Measurements from ENCODE around the gene LTBP2.

Gene LTBP2

DNA sequence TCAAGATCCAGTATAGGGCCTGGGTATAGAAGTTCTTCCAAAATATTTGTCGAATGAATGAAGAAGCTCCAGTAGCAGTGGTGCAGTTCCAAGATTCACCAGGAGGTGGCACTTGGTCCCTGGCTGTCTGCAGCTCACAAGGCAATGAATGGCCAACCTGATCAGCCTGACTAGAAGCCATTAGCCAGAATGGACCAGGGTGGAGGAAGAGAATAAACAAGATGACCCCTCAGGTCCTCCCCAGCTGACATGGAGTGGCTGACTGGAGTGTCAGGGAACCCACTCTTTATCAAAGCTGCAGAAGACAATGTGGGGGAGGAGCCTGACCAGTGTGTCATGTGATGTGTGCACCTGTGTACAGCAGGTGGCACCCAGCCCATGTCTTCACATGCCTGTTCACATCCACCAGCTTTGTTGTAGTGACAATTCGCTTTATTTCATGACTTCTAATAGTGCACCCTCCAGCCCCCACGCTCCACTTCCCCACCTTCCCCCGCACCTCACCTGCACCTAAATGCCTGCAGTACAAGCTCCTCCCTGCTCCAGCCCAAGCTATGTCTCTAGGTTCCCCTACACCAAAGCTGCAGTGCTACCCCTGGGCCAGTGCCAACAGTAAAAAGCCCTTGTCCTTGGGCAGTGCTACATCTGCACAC is 3.0 kb downstream of the LTBP2 start:
- Histone ChIP-seq H3K9ac (ENCODE audit: low read depth, low read length) (no peak overlapping the region), H3K36me3 (ENCODE audit: control insufficient read depth, insufficient read depth, low read length) (no peaks in the 10 kb centered on the region), H3K4me3 (ENCODE audit: low read depth, low read length) (no peak overlapping the region), H3K4me1 (ENCODE audit: control insufficient read depth, insufficient read depth, low read length) (no peaks in the 10 kb centered on the region), H3K9me3 (ENCODE audit: control insufficient read depth, insufficient read depth, low read length) (no peaks in the 10 kb centered on the region), H3K27me3 (ENCODE audit: control insufficient read depth, insufficient read depth, low read length) (peaks cover 28% of the 10 kb centered on the region)

GRCh38 chr14:74606727-74607126 is 5.3 kb downstream of the LTBP2 start:
- Histone ChIP-seq H3K27me3 (ENCODE audit: control insufficient read depth, insufficient read depth, low read length) (peaks cover 27% of the 10 kb centered on the region), H3K4me1 (ENCODE audit: control insufficient read depth, insufficient read depth, low read length) (no peaks in the 10 kb centered on the region), H3K36me3 (ENCODE audit: control insufficient read depth, insufficient read depth, low read length) (no peaks in the 10 kb centered on the region), H3K4me3 (ENCODE audit: low read depth, low read length) (no peak overlapping the region), H3K9me3 (ENCODE audit: control insufficient read depth, insufficient read depth, low read length) (no peaks in the 10 kb centered on the region), H3K9ac (ENCODE audit: low read depth, low read length) (no peak overlapping the region)

DNA sequence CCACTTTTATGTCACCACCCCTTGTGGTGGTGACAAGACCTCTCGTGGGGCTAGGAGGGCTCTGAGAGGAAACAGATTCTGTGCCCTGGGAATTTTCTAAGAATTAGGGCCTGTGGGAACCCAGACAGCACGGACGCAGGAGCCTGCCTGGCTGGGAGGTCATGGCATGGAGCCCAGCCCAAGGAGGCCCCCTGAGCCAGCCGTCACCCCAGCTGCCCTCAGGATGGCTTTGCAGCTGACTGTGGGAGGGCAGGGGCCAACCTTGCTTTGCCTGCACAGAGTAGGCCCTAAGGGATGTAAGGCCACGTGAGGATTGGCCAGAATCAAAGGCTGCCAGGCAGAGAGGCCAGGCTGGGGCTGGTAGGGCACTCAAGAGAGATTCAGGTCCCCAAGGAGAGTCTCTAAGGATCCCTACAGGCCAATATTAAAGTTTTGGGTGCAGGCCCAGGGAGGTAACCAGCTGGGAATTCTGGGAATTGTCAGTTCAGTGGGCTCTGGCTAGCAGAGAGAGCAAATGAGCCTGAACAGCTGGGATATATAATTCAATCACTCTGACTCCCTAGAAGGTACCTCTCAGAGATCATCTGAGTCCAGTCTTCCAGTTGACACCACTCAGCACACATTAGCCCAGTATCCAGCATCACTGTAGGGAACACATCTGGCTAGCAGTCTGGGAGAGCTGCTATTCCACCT is 6.4 kb downstream of the LTBP2 start:
- no peaks in the 10 kb centered on the region for H3K4me1 ChIP-seq (ENCODE audit: control insufficient read depth, insufficient read depth, low read length)
- H3K9me3 ChIP-seq (ENCODE audit: control insufficient read depth, insufficient read depth, low read length): no peaks in the 10 kb centered on the region
- no peak overlapping the region for H3K4me3 ChIP-seq (ENCODE audit: low read depth, low read length)
- H3K36me3 ChIP-seq (ENCODE audit: control insufficient read depth, insufficient read depth, low read length): no peaks in the 10 kb centered on the region
- H3K9ac ChIP-seq (ENCODE audit: low read depth, low read length): no peak overlapping the region
- peaks cover 17% of the 10 kb centered on the region for H3K27me3 ChIP-seq (ENCODE audit: control insufficient read depth, insufficient read depth, low read length)

DNA sequence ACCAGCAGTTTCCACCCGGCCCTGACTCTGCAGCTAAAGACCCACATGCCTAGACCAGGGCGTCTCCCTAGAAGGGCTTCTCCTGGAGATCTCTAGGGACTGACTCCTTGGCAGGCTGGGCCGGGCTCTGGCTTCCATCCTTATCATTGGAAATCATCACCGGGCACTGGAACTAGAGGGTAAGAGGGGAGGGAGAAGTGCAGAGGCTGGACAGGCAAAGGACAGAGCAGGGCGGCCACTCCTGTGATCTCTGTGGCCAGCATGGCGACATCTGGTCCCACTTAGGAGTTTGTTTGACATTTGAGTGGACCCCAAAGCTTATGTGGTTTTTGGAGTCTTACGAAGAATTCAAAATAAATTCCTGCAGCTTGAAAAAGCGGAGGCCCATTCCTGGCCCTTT is 7.1 kb downstream of the LTBP2 start:
- Histone ChIP-seq H3K9ac (ENCODE audit: low read depth, low read length) (no peak overlapping the region), H3K27me3 (ENCODE audit: control insufficient read depth, insufficient read depth, low read length) (peaks cover 9% of the 10 kb centered on the region), H3K4me3 (ENCODE audit: low read depth, low read length) (no peak overlapping the region), H3K9me3 (ENCODE audit: control insufficient read depth, insufficient read depth, low read length) (no peaks in the 10 kb centered on the region), H3K36me3 (ENCODE audit: control insufficient read depth, insufficient read depth, low read length) (no peaks in the 10 kb centered on the region), H3K4me1 (ENCODE audit: control insufficient read depth, insufficient read depth, low read length) (no peaks in the 10 kb centered on the region)

DNA sequence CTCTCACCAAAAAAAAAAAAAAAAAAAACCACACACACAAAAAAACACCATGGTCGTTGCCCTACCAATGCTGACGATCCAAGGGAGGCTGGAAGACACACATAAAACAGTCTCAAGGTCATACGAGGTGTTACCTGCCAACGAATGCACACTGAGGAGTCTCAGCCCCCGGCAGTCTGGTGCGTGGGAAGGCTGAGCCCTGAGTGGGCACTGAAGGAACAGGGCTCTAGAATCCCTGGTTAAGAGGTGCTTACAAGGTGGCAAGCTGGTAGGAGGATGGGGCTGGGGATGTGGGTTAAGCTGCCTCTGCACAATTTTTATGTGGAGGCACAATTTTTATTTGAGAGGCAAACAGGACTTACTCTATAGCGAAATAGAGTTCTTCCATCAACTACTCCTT is 7.9 kb downstream of the LTBP2 start:
- no peaks in the 10 kb centered on the region for H3K36me3 ChIP-seq (ENCODE audit: control insufficient read depth, insufficient read depth, low read length)

GRCh38 chr14:74601982-74602381 is 10.1 kb downstream of the LTBP2 start:
- no peaks in the 10 kb centered on the region for H3K27me3 ChIP-seq (ENCODE audit: control insufficient read depth, insufficient read depth, low read length)

More for the DNA sequence above, 7.9 kb downstream of the LTBP2 start:
- Histone ChIP-seq H3K4me1 (ENCODE audit: control insufficient read depth, insufficient read depth, low read length) (no peaks in the 10 kb centered on the region), H3K9ac (ENCODE audit: low read depth, low read length) (no peak overlapping the region), H3K9me3 (ENCODE audit: control insufficient read depth, insufficient read depth, low read length) (no peaks in the 10 kb centered on the region), H3K4me3 (ENCODE audit: low read depth, low read length) (no peak overlapping the region), H3K27me3 (ENCODE audit: control insufficient read depth, insufficient read depth, low read length) (peaks cover 2% of the 10 kb centered on the region)

GRCh38 chr14:74599946-74600345 is 12.1 kb downstream of the LTBP2 start:
- Histone ChIP-seq H3K36me3 (ENCODE audit: control insufficient read depth, insufficient read depth, low read length) (no peaks in the 10 kb centered on the region), H3K9me3 (ENCODE audit: control insufficient read depth, insufficient read depth, low read length) (no peaks in the 10 kb centered on the region), H3K4me1 (ENCODE audit: control insufficient read depth, insufficient read depth, low read length) (no peaks in the 10 kb centered on the region), H3K9ac (ENCODE audit: low read depth, low read length) (no peak overlapping the region), H3K4me3 (ENCODE audit: low read depth, low read length) (no peak overlapping the region), H3K27me3 (ENCODE audit: control insufficient read depth, insufficient read depth, low read length) (no peaks in the 10 kb centered on the region)

More at GRCh38 chr14:74601982-74602381, 10.1 kb downstream of the LTBP2 start:
- no peaks in the 10 kb centered on the region for H3K4me1 ChIP-seq (ENCODE audit: control insufficient read depth, insufficient read depth, low read length)
- H3K36me3 ChIP-seq (ENCODE audit: control insufficient read depth, insufficient read depth, low read length): no peaks in the 10 kb centered on the region
- no peak overlapping the region for H3K4me3 ChIP-seq (ENCODE audit: low read depth, low read length)
- no peaks in the 10 kb centered on the region for H3K9me3 ChIP-seq (ENCODE audit: control insufficient read depth, insufficient read depth, low read length)
- no peak overlapping the region for H3K9ac ChIP-seq (ENCODE audit: low read depth, low read length)

- H3K36me3 ChIP-seq (ENCODE audit: control insufficient read depth, insufficient read depth, low read length): no peaks in the 10 kb centered on the region
- no peaks in the 10 kb centered on the region for H3K27me3 ChIP-seq (ENCODE audit: control insufficient read depth, insufficient read depth, low read length)
- no peak overlapping the region for H3K4me3 ChIP-seq (ENCODE audit: low read depth, low read length)
- no peaks in the 10 kb centered on the region for H3K4me1 ChIP-seq (ENCODE audit: control insufficient read depth, insufficient read depth, low read length)
- no peak overlapping the region for H3K9ac ChIP-seq (ENCODE audit: low read depth, low read length)
- H3K9me3 ChIP-seq (ENCODE audit: control insufficient read depth, insufficient read depth, low read length): no peaks in the 10 kb centered on the region
Measured at GRCh38 chr14:74599321-74599761, 12.7 kb downstream of the LTBP2 start.

- Histone ChIP-seq H3K4me1 (ENCODE audit: control insufficient read depth, insufficient read depth, low read length) (no peaks in the 10 kb centered on the region), H3K9ac (ENCODE audit: low read depth, low read length) (no peak overlapping the region), H3K36me3 (ENCODE audit: control insufficient read depth, insufficient read depth, low read length) (no peaks in the 10 kb centered on the region), H3K9me3 (ENCODE audit: control insufficient read depth, insufficient read depth, low read length) (no peaks in the 10 kb centered on the region), H3K27me3 (ENCODE audit: control insufficient read depth, insufficient read depth, low read length) (no peaks in the 10 kb centered on the region), H3K4me3 (ENCODE audit: low read depth, low read length) (no peak overlapping the region)
Measured at GRCh38 chr14:74596741-74597450, 15.1 kb downstream of the LTBP2 start.

GRCh38 chr14:74595006-74595735 is 16.9 kb downstream of the LTBP2 start:
- Histone ChIP-seq H3K9me3 (ENCODE audit: control insufficient read depth, insufficient read depth, low read length) (no peaks in the 10 kb centered on the region), H3K27me3 (ENCODE audit: control insufficient read depth, insufficient read depth, low read length) (no peaks in the 10 kb centered on the region), H3K9ac (ENCODE audit: low read depth, low read length) (no peak overlapping the region), H3K36me3 (ENCODE audit: control insufficient read depth, insufficient read depth, low read length) (no peaks in the 10 kb centered on the region), H3K4me3 (ENCODE audit: low read depth, low read length) (no peak overlapping the region), H3K4me1 (ENCODE audit: control insufficient read depth, insufficient read depth, low read length) (no peaks in the 10 kb centered on the region)

DNA sequence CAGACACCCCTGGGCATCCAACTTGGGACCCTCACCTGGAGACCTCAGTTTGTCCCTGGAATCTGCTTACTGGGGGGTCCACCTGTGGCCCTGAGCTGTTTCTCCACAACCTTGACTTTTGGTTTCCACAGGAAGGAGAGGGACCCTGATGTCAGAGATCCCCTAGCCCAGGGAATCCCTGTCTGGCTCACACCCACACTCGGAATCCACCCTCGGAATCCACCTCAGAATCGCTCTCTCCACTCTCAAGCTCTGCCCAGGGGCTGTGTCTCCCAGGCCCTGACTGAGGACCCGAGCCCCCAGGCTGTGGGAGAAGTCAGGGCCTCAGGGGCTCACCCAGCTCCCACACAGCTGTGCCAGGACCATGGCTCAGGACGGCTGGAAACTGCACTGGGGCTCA is 17.4 kb downstream of the LTBP2 start:
- Histone ChIP-seq H3K9ac (ENCODE audit: low read depth, low read length) (no peak overlapping the region), H3K27me3 (ENCODE audit: control insufficient read depth, insufficient read depth, low read length) (no peaks in the 10 kb centered on the region), H3K4me3 (ENCODE audit: low read depth, low read length) (no peak overlapping the region), H3K9me3 (ENCODE audit: control insufficient read depth, insufficient read depth, low read length) (no peaks in the 10 kb centered on the region), H3K36me3 (ENCODE audit: control insufficient read depth, insufficient read depth, low read length) (no peaks in the 10 kb centered on the region), H3K4me1 (ENCODE audit: control insufficient read depth, insufficient read depth, low read length) (no peaks in the 10 kb centered on the region)

Measured in iPS-15b (cell line).